Measurements from ENCODE around the gene BRCC3. TPM values are rescaled to one million over a fixed set of nuclear protein-coding genes. Genes with fewer than 3 reads are reported as not detected.

BRCC3 gene
- 25.8 to 31.4 TPM (median 28.6 TPM) in 5 replicates for total RNA-seq (2022; extraction: Qiagen RNA extraction)

DNA sequence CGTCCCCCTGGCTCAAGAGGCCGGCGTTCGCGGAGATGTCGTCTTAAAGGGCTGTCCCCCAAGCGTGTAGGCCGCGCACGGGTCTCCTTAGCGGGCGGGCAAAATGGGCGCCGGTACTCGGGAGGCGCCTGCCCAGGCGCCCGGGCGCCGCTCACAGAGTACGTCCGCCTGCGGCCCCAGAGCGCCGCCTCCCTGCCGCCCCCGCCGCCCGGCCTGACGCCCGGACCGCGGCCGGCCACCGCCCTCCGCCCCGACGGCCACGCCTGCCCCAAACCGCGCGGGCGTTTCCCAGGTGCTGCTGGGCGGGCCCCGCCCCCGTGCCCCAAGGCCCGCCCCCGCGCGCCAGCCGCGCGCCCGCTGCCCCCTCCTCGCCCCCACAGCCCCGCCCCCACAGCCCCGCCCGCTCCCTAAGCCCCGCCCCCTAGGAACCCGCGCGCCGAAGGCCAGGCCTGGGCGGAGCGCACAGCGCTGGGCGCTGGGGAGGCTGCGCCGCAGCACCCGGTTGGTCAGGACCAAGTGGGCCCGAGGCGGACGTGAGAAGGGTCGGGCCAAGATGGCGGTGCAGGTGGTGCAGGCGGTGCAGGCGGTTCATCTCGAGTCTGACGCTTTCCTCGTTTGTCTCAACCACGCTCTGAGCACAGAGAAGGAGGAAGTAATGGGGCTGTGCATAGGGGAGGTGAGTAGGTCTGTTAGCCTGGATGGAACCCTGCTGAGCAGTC, at the start of gene BRCC3, which contains the start of the genes CMC4 and MTCP1:
Gene BRCC3, plus strand, starts transcription at position 534 of the 719 bp plus-strand sequence. Its CDS starts 20 bp downstream, at position 554.
Gene CMC4, minus strand, starts transcription at position 162 of the 719 bp plus-strand sequence. CDS start 7,113 bp downstream, outside the sequence.
Gene MTCP1, minus strand, starts transcription at position 162 of the 719 bp plus-strand sequence. CDS start 5,126 bp downstream, outside the sequence.

DNA sequence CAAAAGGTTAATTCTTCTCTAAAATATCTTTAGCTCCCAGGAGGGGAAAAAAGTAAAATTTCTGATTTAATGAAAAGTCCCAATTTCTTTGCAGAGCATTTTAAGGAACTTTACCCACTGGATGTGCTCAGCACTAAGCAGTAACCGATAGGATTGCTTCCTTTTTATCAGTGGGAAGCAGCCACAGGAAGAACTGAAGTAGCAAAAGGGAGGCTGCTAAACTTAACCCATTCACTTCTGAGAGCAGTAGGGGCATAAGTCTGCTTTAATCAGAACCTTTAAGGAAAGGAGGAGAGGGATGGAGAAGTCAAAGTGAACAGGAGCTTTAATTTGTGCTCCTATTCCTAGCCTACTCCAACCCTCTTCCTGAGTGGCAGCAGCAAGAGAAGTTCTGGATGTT, 48.7 kb upstream of the BRCC3 start, which contains the start of gene F8:
Gene F8, minus strand, starts transcription at position 139 of the 400 bp plus-strand sequence. CDS start 171 bp downstream, outside the sequence.

DNA sequence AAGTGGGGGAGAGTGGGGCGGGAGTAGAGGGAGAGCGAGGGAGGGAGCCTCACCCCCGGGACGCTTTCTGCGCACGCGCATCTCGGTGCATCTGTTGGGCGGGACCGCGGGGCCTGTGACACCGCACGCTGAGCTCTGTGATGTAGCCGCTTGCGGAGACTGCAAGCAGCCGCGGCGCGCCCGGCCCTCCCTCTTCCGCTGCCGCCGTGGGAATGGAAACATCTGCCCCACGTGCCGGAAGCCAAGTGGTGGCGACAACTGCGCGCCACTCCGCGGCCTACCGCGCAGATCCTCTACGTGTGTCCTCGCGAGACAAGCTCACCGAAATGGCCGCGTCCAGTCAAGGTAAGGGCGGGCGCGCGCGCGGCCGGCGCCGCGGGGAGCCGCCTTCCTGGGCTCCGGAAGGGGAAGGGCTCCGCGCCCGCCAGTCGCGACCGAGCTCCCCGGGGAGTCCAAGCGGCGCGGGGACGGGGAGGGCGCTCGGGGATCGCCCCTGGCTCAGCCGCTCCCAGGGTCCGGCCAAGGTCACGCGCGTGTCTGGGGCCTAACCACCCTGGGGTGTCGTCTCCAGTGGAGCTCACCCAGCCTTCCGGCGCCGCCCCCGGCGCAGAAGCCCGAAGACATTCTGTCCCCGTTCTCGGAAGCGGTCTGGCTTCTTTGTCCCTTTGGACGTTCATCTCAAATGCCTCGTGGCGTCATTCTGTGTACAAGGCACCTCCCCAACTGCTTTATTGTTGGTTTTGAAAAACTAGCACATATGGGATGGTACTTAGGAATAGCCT, 44.4 kb upstream of the BRCC3 start, which contains the start of gene FUNDC2:
Gene FUNDC2, plus strand, starts transcription at position 118 of the 782 bp plus-strand sequence. Its CDS starts 95 bp downstream, at position 213.

Other genes starting within 250 kb of the BRCC3 start
- gene SMIM9, start 236.8 kb upstream of the BRCC3 start, total RNA-seq (2022; extraction: Qiagen RNA extraction): not detected in 5 replicates
- gene F8A1, start 185.2 kb upstream of the BRCC3 start, total RNA-seq (2022; extraction: Qiagen RNA extraction): 62.4 to 93.4 TPM (median 84.6 TPM) in 5 replicates
- gene F8, start 48.8 kb upstream of the BRCC3 start, total RNA-seq (2022; extraction: Qiagen RNA extraction): 3.9 to 4.6 TPM (median 4.5 TPM) in 5 replicates
- 94.2 to 128 TPM (median 114 TPM) in 5 replicates for gene FUNDC2, start 44.7 kb upstream of the BRCC3 start, total RNA-seq (2022; extraction: Qiagen RNA extraction)
- 16.4 to 18.8 TPM (median 17.6 TPM) in 5 replicates for gene CMC4, start 372 bp upstream of the BRCC3 start, total RNA-seq (2022; extraction: Qiagen RNA extraction)
- gene MTCP1, start 372 bp upstream of the BRCC3 start, total RNA-seq (2022; extraction: Qiagen RNA extraction): 13.4 to 17.6 TPM (median 16.3 TPM) in 5 replicates
- gene VBP1, start 145.0 kb downstream of the BRCC3 start, total RNA-seq (2022; extraction: Qiagen RNA extraction): 44.0 to 59.0 TPM (median 48.0 TPM) in 5 replicates
- 0.71 to 1.0 TPM (median 0.80 TPM) in 5 replicates for gene RAB39B, start 193.0 kb downstream of the BRCC3 start, total RNA-seq (2022; extraction: Qiagen RNA extraction)

All from A549 treated with dexamethasone at 1 μM for 4 hours (cell line).